Stimulated activated CD4-positive, alpha-beta T cell treated with anti-CD3 and anti-CD28 coated beads, TNF-alpha, amount 100 ng/mL, for 4 hours (primary cell): ENCODE data around the gene AGK.
A peak's percentile ranks its signal among the peaks of the same experiment; 100 is the strongest.

Source experiments
- DNase-seq, 3 experiments: peaks; one replicate each; pipeline ENCODE4 v3.0.0-alpha.2; 2020; ENCODE audit warnings: low read depth in 3 of 3

AGK gene

GRCh38 chr7:141551094-141551781, at the start of gene AGK:
Gene AGK (plus strand): TSS chr7:141551410. CDS start chr7:141555467, 4,057 bp downstream.
- peak; percentile 56 to 64 (median 58) for DNase-seq

- DNase-seq: no peak
These were observed 49.8 kb upstream of the AGK start for GRCh38 chr7:141501451-141501850.

- no peak for DNase-seq
These were observed 39.9 kb upstream of the AGK start for GRCh38 chr7:141511316-141511675.

GRCh38 chr7:141511676-141512396, 39.4 kb upstream of the AGK start:
- no peak for DNase-seq

GRCh38 chr7:141512597-141512996, 38.6 kb upstream of the AGK start:
- DNase-seq: no peak

GRCh38 chr7:141513720-141514119, 37.5 kb upstream of the AGK start:
- DNase-seq: no peak

- DNase-seq: no peak
These were observed 35.3 kb upstream of the AGK start for GRCh38 chr7:141515941-141516340.

- DNase-seq: no peak
These were observed 31.6 kb upstream of the AGK start for GRCh38 chr7:141519623-141520022.

GRCh38 chr7:141522657-141523342, 28.4 kb upstream of the AGK start:
- no peak for DNase-seq

- no peak for DNase-seq
These were observed 25.2 kb upstream of the AGK start for GRCh38 chr7:141525973-141526514.

- no peak for DNase-seq
These were observed 24.1 kb upstream of the AGK start for GRCh38 chr7:141527076-141527475.

GRCh38 chr7:141528399-141528798, 22.8 kb upstream of the AGK start:
- no peak for DNase-seq

- peak; percentile 36 to 37 (median 37) for DNase-seq
These were observed 17.9 kb upstream of the AGK start for GRCh38 chr7:141533149-141533949.

GRCh38 chr7:141534757-141535737, 16.2 kb upstream of the AGK start:
- no peak for DNase-seq

GRCh38 chr7:141537906-141538305, 13.3 kb upstream of the AGK start:
- no peak for DNase-seq

- no peak for DNase-seq
These were observed 9.8 kb upstream of the AGK start for GRCh38 chr7:141541375-141541774.

- DNase-seq: no peak
These were observed 6.4 kb upstream of the AGK start for GRCh38 chr7:141544831-141545230.

GRCh38 chr7:141549582-141549981, 1.6 kb upstream of the AGK start:
- no peak for DNase-seq

GRCh38 chr7:141550386-141551093, 670 bp upstream of the AGK start:
- no peak for DNase-seq

GRCh38 chr7:141551782-141552181, 572 bp downstream of the AGK start:
- DNase-seq: no peak
